Colonic mucosa (tissue), 4 donors: ENCODE data around the gene PATJ. TPM values are rescaled to one million over a fixed set of nuclear protein-coding genes. Genes with fewer than 3 reads are reported as not detected.

Experiments used
- DNase-seq: peaks from one replicate; pipeline ENCODE4 v3.0.0-alpha.2; 2020
- H3K27ac ChIP-seq: fragments of 200-600 bp; one replicate; pipeline ENCODE4 v1.8.0; 2021
- H3K27me3 ChIP-seq: fragments of 200-600 bp; one replicate; pipeline ENCODE4 v1.8.0; 2021
- H3K36me3 ChIP-seq: fragments of 200-600 bp; one replicate; pipeline ENCODE4 v1.8.0; 2021
- H3K4me1 ChIP-seq: fragments of 200-600 bp; one replicate; pipeline ENCODE4 v1.8.0; 2021; ENCODE audit warnings: mild to moderate bottlenecking
- H3K4me3 ChIP-seq: fragments of 200-600 bp; one replicate; pipeline ENCODE4 v1.8.0; 2021
- H3K9ac ChIP-seq, 2 donors: one replicate each; pipeline ENCODE4 v1.7.0; 2013; ENCODE audit warnings: control low read depth in 2 of 2, low read depth in 2 of 2, low read length in 2 of 2
- H3K9me3 ChIP-seq: fragments of 200-600 bp; one replicate; pipeline ENCODE4 v1.8.0; 2021
- CTCF ChIP-seq: fragments of 200-600 bp; IDR thresholded peaks from one replicate; pipeline ENCODE4 v1.8.0; 2022; ENCODE audit warnings: antibody characterized with exemption, mild to moderate bottlenecking
- intact Hi-C: fragments of 100-400 bp; cut with DNase I; formaldehyde crosslinking; loops from one replicate; pipeline ENCODE4 v1.14.1; 2022
- total RNA-seq, 2 donors: library from RNA; stranded (reverse); fragmentation: NEBNext Ultra II Directional in 1 of 2; extraction: Animal tissue kit (Norgen Biotek cat#: 25700) in 1 of 2; gene quantifications; one replicate each; pipeline ENCODE4 v1.2.1, GENCODE V29; 2021
- donor health status: healthy.
- donor health status: DM: no; HTN: no; CAD: no.
- donor health status: DM: no; HTN: no; CAD: no.

Gene PATJ
- total RNA-seq, 2 donors from 2014 or later: 65.6 to 69.0 TPM

- no peak for TF ChIP-seq CTCF
- Histone ChIP-seq H3K4me1 (no peaks in the 10 kb centered on the region), H3K27ac (no peak overlapping the region), H3K9ac (no peak overlapping the region), H3K27me3 (no peaks in the 10 kb centered on the region), H3K36me3 (no peaks in the 10 kb centered on the region), H3K4me3 (no peak overlapping the region), H3K9me3 (no peaks in the 10 kb centered on the region)
- DNase-seq: no peak
- intact Hi-C loops: no loop called here
These were observed 4.5 kb downstream of the PATJ start for GRCh38 chr1:61746813-61747212.

GRCh38 chr1:61748566-61748965 lies 6.3 kb downstream of the PATJ start:
- H3K36me3 ChIP-seq: no peaks in the 10 kb centered on the region
- H3K4me1 ChIP-seq: no peaks in the 10 kb centered on the region
- intact Hi-C loops: no loop called here
- no peaks in the 10 kb centered on the region for H3K9me3 ChIP-seq
- no peak overlapping the region for H3K9ac ChIP-seq
- no peak overlapping the region for H3K4me3 ChIP-seq
- TF ChIP-seq CTCF: no peak
- H3K27me3 ChIP-seq: no peaks in the 10 kb centered on the region
- H3K27ac ChIP-seq: no peak overlapping the region
- no peak for DNase-seq

- TF ChIP-seq CTCF: no peak
- Histone ChIP-seq H3K4me1 (no peaks in the 10 kb centered on the region), H3K9ac (no peak overlapping the region), H3K27me3 (no peaks in the 10 kb centered on the region), H3K36me3 (no peaks in the 10 kb centered on the region), H3K9me3 (no peaks in the 10 kb centered on the region), H3K4me3 (no peak overlapping the region), H3K27ac (no peak overlapping the region)
- intact Hi-C loops: no loop called here
- DNase-seq: no peak
These were observed 7.3 kb downstream of the PATJ start for GRCh38 chr1:61749574-61749973.

- Histone ChIP-seq H3K36me3 (no peaks in the 10 kb centered on the region), H3K4me1 (no peaks in the 10 kb centered on the region), H3K9ac (no peak overlapping the region), H3K27me3 (no peaks in the 10 kb centered on the region), H3K4me3 (no peak overlapping the region), H3K27ac (no peak overlapping the region), H3K9me3 (no peaks in the 10 kb centered on the region)
- no peak for DNase-seq
- intact Hi-C loops: no loop called here
- TF ChIP-seq CTCF: no peak
These were observed 10.7 kb downstream of the PATJ start for GRCh38 chr1:61752921-61753389.

- H3K9ac ChIP-seq: no peak overlapping the region
- H3K27me3 ChIP-seq: no peaks in the 10 kb centered on the region
- intact Hi-C loops: no loop called here
- TF ChIP-seq CTCF: no peak
- no peaks in the 10 kb centered on the region for H3K4me1 ChIP-seq
- H3K4me3 ChIP-seq: no peak overlapping the region
- H3K27ac ChIP-seq: no peak overlapping the region
- DNase-seq: no peak
- H3K9me3 ChIP-seq: no peaks in the 10 kb centered on the region
- no peaks in the 10 kb centered on the region for H3K36me3 ChIP-seq
These were observed 11.8 kb downstream of the PATJ start for GRCh38 chr1:61753998-61754508.
